Measurements from ENCODE around the gene SSNA1.

Gene SSNA1

DNA sequence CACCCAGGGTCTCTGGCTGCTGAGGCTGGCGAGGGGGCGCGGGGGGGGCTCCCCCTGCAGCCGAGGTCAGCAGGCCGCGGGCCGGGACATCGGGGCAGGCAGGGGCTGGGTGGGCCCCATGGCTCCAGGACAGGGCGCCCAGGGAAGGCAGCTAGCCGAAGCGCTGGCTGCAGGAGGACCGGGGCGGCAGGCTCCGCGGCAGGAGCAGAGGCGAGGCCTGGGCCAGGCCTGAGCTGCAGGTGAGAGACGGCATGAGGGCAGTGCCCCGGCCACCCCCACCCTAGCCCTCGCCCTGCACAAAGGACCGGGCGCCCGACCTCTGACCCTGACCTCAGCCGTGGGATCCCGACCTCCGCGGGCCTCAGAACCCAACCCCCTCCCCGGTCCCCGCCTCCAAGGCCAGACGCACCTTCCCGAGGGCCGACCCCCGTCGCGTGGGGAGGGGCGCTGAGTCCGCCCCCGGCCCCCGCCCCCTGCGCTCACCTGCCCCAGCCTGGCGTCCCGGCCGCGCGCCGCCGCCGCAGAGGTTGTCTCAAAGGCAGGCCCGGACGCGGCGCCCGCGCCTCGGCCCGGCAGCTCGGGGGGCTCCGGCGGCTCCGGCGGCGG lies 33.1 kb downstream of the SSNA1 start:
- TF ChIP-seq, protein P1, sequence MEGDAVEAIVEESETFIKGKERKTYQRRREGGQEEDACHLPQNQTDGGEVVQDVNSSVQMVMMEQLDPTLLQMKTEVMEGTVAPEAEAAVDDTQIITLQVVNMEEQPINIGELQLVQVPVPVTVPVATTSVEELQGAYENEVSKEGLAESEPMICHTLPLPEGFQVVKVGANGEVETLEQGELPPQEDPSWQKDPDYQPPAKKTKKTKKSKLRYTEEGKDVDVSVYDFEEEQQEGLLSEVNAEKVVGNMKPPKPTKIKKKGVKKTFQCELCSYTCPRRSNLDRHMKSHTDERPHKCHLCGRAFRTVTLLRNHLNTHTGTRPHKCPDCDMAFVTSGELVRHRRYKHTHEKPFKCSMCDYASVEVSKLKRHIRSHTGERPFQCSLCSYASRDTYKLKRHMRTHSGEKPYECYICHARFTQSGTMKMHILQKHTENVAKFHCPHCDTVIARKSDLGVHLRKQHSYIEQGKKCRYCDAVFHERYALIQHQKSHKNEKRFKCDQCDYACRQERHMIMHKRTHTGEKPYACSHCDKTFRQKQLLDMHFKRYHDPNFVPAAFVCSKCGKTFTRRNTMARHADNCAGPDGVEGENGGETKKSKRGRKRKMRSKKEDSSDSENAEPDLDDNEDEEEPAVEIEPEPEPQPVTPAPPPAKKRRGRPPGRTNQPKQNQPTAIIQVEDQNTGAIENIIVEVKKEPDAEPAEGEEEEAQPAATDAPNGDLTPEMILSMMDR (conservative IDR thresholded peaks at IDR 0.05; ENCODE audit: low read depth) = no peak
- CTCF ChIA-PET = interaction anchor here (2.1 kb wide), 1 partner anchor 15 kb away, joined by 16 read pairs; no protein-coding TSS in a partner anchor
- DNase-seq (ENCODE audit: low spot score) = no peak
- POLR2A ChIA-PET (ENCODE audit: low non-redundant PET) = interaction anchor here (0.6 to 0.7 kb wide), 3 partner anchors 21 to 193 kb away, joined by 3 to 5 read pairs (median 3); partner anchors contain the start of gene SSNA1
- peak overlapping the region; percentile 95 for H3K27ac ChIP-seq

DNA sequence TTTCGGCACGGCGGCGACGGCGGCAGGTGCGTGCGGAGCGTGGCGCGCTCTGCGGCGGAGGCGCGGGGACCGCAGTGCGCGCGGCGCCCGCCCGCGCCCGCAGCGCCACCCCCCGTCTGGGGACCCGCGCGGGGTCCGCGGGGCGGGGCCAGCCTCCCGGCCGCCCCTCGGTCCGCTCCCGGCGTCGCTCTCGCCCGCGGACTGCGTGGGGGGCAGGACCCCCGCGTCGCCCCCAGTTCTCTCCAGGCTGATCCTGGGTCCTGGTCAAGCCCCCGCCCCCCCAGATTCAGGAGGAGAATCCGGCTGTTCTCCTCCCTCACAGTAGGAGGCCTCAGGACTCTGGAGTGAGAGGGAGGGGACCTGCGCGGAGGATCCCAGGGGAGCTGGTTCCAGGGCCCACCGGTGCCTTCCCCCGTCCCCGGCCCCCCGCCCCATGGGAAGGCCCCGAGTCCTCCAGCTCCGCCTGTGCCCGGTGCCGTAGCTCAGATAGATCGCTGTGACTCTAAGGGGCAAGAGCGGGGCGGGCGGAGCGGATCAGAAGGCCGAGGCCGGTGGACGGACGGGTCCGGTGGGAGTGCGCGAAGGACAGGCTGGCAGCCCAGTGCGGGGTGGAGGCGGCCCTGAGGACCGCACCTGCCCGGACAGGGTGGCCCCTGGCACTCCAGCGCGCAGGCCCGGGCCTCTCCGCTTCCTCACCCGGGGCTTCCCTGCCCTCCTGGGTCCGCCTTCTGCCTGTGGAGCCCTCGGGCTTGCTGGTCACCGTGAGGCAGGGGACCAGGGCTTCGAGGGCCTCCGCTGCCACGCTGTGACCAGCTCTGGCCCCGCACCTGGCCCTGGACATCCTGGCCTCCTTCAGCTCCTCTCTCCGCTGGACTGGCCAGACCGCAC lies 34.0 kb downstream of the SSNA1 start, which contains the start of gene RNF208:
Gene RNF208 (minus strand): TSS at position 51 of the 888 bp plus-strand sequence. CDS start 1,028 bp downstream, outside the sequence.
- ChIA-PET POLR2A (ENCODE audit: low non-redundant PET) (interaction anchor here (0.5 to 1.5 kb wide), 7 partner anchors 15 to 152 kb away, joined by 3 to 7 read pairs (median 3); partner anchors contain the start of gene SSNA1), CTCF (interaction anchor here (0.6 to 2.1 kb wide), 4 partner anchors 14 to 93 kb away, joined by 3 to 16 read pairs (median 4); partner anchors contain the start of genes NDOR1, SSNA1 and TMEM203)
- no peak for DNase-seq (ENCODE audit: low spot score)
- TF ChIP-seq, protein P1 (conservative IDR thresholded peaks at IDR 0.05; ENCODE audit: low read depth) = no peak
- H3K27ac ChIP-seq = peak within 1 kb of the TSS; percentile 95

- peak overlapping the region; percentile 95 for H3K27ac ChIP-seq
- POLR2A ChIA-PET (ENCODE audit: low non-redundant PET) = interaction anchor here (0.6 to 1.5 kb wide), 8 partner anchors 14 to 223 kb away, joined by 3 to 7 read pairs (median 4); no protein-coding TSS in a partner anchor
- TF ChIP-seq, protein P1 (conservative IDR thresholded peaks at IDR 0.05; ENCODE audit: low read depth) = no peak
- peak; percentile 99 for DNase-seq (ENCODE audit: low spot score)
- CTCF ChIA-PET = interaction anchor here (0.5 to 2.1 kb wide), 7 partner anchors 9 to 94 kb away, joined by 3 to 16 read pairs (median 4); partner anchors contain the start of genes NDOR1, SSNA1 and TMEM203
Observed at GRCh38 chr9:137223078-137223970, 34.8 kb downstream of the SSNA1 start.

DNA sequence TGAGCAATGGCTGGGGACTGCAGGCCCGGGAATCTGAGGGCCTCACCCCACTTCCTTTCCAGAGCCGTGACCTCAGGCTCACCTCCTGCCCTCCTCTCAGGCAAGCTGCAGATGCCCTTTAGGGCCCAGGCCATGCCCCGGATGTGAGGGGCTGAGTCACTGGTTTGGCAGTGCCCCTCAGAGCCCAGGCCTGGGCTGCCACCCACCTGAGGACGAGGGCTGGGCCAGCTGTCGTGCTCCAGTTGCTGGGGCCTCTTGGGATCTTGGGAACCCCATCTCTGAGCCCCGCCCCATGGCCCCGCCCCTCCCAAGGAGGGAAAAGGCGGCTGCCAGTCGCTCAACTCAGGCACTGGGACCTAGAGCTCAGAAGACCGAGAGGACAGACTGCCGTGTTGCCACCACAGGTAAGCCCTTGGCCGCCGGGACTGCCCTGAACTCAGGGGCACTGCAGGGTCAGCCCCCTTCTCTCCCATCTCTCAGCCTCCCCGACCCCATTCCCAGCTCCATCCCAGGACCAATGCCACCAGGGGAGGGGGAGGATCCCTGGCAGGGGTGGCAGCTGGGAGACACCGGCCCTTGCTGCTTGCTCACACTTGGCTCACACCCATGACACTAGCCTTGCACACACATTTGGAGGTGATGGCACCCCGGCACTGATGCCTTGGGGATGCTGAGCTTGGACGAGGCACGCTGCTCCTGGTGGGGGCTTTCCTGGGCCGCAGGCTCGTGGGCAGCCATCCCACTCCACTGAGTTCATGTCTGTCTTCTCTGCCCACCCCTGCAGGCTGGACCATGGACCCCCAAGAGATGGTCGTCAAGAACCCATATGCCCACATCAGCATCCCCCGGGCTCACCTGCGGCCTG lies 36.6 kb downstream of the SSNA1 start, which contains the start of gene CYSRT1:
Gene CYSRT1 (plus strand): TSS at position 345 of the 865 bp plus-strand sequence. CDS start 448 bp downstream, at position 793.
- CTCF ChIA-PET = interaction anchor here (0.6 to 1.7 kb wide), 7 partner anchors 11 to 458 kb away, joined by 3 to 5 read pairs (median 4); no protein-coding TSS in a partner anchor
- peak; percentile 70 for DNase-seq (ENCODE audit: low spot score)
- TF ChIP-seq, protein P1 (conservative IDR thresholded peaks at IDR 0.05; ENCODE audit: low read depth) = no peak
- peak within 1 kb of the TSS; percentile 95 for H3K27ac ChIP-seq
- POLR2A ChIA-PET (ENCODE audit: low non-redundant PET) = interaction anchor here (0.6 to 1.3 kb wide), 4 partner anchors 14 to 198 kb away, joined by 3 to 5 read pairs (median 4); partner anchors contain the start of genes ANAPC2, EXD3, NOXA1 and SSNA1

DNA sequence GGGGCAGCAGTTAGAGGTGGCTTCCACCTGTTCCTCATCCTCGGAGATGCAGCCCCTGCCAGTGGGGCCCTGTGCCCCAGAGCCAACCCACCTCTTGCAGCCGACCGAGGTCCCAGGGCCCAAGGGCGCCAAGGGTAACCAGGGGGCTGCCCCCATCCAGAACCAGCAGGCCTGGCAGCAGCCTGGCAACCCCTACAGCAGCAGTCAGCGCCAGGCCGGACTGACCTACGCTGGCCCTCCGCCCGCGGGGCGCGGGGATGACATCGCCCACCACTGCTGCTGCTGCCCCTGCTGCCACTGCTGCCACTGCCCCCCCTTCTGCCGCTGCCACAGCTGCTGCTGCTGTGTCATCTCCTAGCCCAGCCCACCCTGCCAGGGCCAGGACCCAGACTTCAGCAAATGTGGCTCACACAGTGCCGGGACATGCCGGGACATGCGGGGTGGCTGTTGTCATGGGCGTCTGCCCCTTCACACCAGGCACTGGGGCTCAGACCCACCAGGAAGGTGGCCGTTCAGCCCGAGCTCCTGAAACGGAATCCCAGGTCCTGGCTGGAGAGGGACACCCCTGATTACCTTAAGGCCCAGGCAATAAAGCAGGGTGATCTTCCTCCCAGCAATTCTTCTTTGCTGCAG lies 37.3 kb downstream of the SSNA1 start:
- peak overlapping the region; percentile 95 for H3K27ac ChIP-seq
- TF ChIP-seq, protein P1 (conservative IDR thresholded peaks at IDR 0.05; ENCODE audit: low read depth) = no peak
- no peak for DNase-seq (ENCODE audit: low spot score)
- POLR2A ChIA-PET (ENCODE audit: low non-redundant PET) = interaction anchor here (1.0 to 2.3 kb wide), 5 partner anchors 9 to 96 kb away, joined by 3 to 16 read pairs (median 4); partner anchors contain the start of genes ANAPC2 and SSNA1
- CTCF ChIA-PET = interaction anchor here (0.6 to 3.3 kb wide), 12 partner anchors 9 to 458 kb away, joined by 3 to 37 read pairs (median 8); partner anchors contain the start of genes ANAPC2, SSNA1 and TPRN
